ENCODE results near the gene TBC1D7. TPM values are rescaled to one million over a fixed set of nuclear protein-coding genes. Genes with fewer than 3 reads are reported as not detected.

Gene TBC1D7
- total RNA-seq, 1 experiment from 2014 or later = 29.2 TPM

- Histone ChIP-seq H3K9me3 (ENCODE audit: insufficient read depth, low read depth) (no peaks in the 10 kb centered on the region), H3K4me1 (replicated peaks; ENCODE audit: insufficient read depth) (peaks cover 7% of the 10 kb centered on the region; the same call in 1 of the 2 replicates), H3K9me2 (ENCODE audit: insufficient read depth) (no peaks in the 10 kb centered on the region), H3K4me3 (no peak overlapping the region), H3K27ac (no peak overlapping the region), H4K20me1 (ENCODE audit: insufficient read depth) (no peaks in the 10 kb centered on the region), H3K79me2 (ENCODE audit: low read depth) (no peaks in the 10 kb centered on the region), H2AFZ (no peak overlapping the region), H3K4me2 (no peak overlapping the region), H3K27me3 (ENCODE audit: insufficient read depth, low read depth) (no peaks in the 10 kb centered on the region), H3F3A (ENCODE audit: insufficient read depth, low read depth) (peaks cover 6% of the 10 kb centered on the region; the same call in 1 of the 2 replicates), H3K36me3 (ENCODE audit: low read depth) (peaks cover 29% of the 10 kb centered on the region)
- DNase-seq = no peak
- intact Hi-C loops (cut with micrococcal nuclease; ENCODE audit: unreplicated experiment) = no loop called here
- CTCF ChIA-PET = no interaction called here
- TF ChIP-seq CTCF (conservative IDR thresholded peaks at IDR 0.05) (no peak), EZH2 (IDR thresholded peaks at IDR 0.05; ENCODE audit: low read depth) (no peak)
- no TSS peak for BruUV-seq (replicated peaks)
- POLR2A ChIA-PET (ENCODE audit: unreplicated experiment) = no interaction called here
Measured at GRCh38 chr6:13304580-13305260, 23.6 kb downstream of the TBC1D7 start.

- Histone ChIP-seq H3F3A (ENCODE audit: insufficient read depth, low read depth) (peaks cover 6% of the 10 kb centered on the region; the same call in 1 of the 2 replicates), H3K9me3 (ENCODE audit: insufficient read depth, low read depth) (no peaks in the 10 kb centered on the region), H3K27ac (no peak overlapping the region), H3K9me2 (ENCODE audit: insufficient read depth) (no peaks in the 10 kb centered on the region), H2AFZ (no peak overlapping the region), H3K4me1 (replicated peaks; ENCODE audit: insufficient read depth) (peaks cover 7% of the 10 kb centered on the region; the same call in 1 of the 2 replicates), H3K4me2 (no peak overlapping the region), H3K36me3 (ENCODE audit: low read depth) (peaks cover 27% of the 10 kb centered on the region), H3K4me3 (no peak overlapping the region), H4K20me1 (ENCODE audit: insufficient read depth) (no peaks in the 10 kb centered on the region), H3K79me2 (ENCODE audit: low read depth) (no peaks in the 10 kb centered on the region), H3K27me3 (ENCODE audit: insufficient read depth, low read depth) (no peaks in the 10 kb centered on the region)
- DNase-seq = no peak
- BruUV-seq (replicated peaks) = no TSS peak
- intact Hi-C loops (cut with micrococcal nuclease; ENCODE audit: unreplicated experiment) = no loop called here
- CTCF ChIA-PET = no interaction called here
- TF ChIP-seq EZH2 (IDR thresholded peaks at IDR 0.05; ENCODE audit: low read depth) (no peak), CTCF (conservative IDR thresholded peaks at IDR 0.05) (no peak)
- POLR2A ChIA-PET (ENCODE audit: unreplicated experiment) = no interaction called here
Measured at GRCh38 chr6:13304101-13304500, 24.2 kb downstream of the TBC1D7 start.

- H3K27me3 ChIP-seq (ENCODE audit: insufficient read depth, low read depth) = no peaks in the 10 kb centered on the region
- no peaks in the 10 kb centered on the region for H3K9me3 ChIP-seq (ENCODE audit: insufficient read depth, low read depth)
- intact Hi-C loops (cut with micrococcal nuclease; ENCODE audit: unreplicated experiment) = no loop called here
- no peak overlapping the region for H2AFZ ChIP-seq
- H3K79me2 ChIP-seq (ENCODE audit: low read depth) = no peaks in the 10 kb centered on the region
- ChIA-PET CTCF (no interaction called here), POLR2A (ENCODE audit: unreplicated experiment) (no interaction called here)
- TF ChIP-seq CTCF (conservative IDR thresholded peaks at IDR 0.05) (no peak), EZH2 (IDR thresholded peaks at IDR 0.05; ENCODE audit: low read depth) (no peak)
- no peak overlapping the region for H3K4me2 ChIP-seq
- no TSS peak for BruUV-seq (replicated peaks)
- peaks cover 7% of the 10 kb centered on the region; the same call in 1 of the 2 replicates for H3K4me1 ChIP-seq (replicated peaks; ENCODE audit: insufficient read depth)
- H3K9me2 ChIP-seq (ENCODE audit: insufficient read depth) = no peaks in the 10 kb centered on the region
- DNase-seq = no peak
- peaks cover 27% of the 10 kb centered on the region for H3K36me3 ChIP-seq (ENCODE audit: low read depth)
- H4K20me1 ChIP-seq (ENCODE audit: insufficient read depth) = no peaks in the 10 kb centered on the region
- H3K27ac ChIP-seq = peak overlapping the region; percentile 50
- peaks cover 6% of the 10 kb centered on the region; the same call in 1 of the 2 replicates for H3F3A ChIP-seq (ENCODE audit: insufficient read depth, low read depth)
- no peak overlapping the region for H3K4me3 ChIP-seq
Measured at GRCh38 chr6:13303668-13304017, 24.7 kb downstream of the TBC1D7 start.

All from PC-9 (cell line).